GM21717 (cell line): ENCODE results near the gene PINLYP.

Experiments used
- ATAC-seq: cut with Tn5 transposase; IDR thresholded peaks from one replicate; pipeline ENCODE4 v1.9.1; 2021; ENCODE audit warnings: mild to moderate bottlenecking, moderate library complexity; ENCODE audit not compliant: unreplicated experiment

PINLYP gene

GRCh38 chr19:43626838-43627237, 51.2 kb downstream of the PINLYP start:
- ATAC-seq: no peak

- ATAC-seq: no peak
Observed at GRCh38 chr19:43628646-43629326, 53.2 kb downstream of the PINLYP start.

- ATAC-seq: no peak
Observed at GRCh38 chr19:43631491-43631890, 55.9 kb downstream of the PINLYP start.
